A673 (cell line): ENCODE results near the gene TBC1D22A.

Experiments used
- CTCF ChIP-seq: fragments of 300-800, 200-600 bp; sonication (generic); conservative IDR thresholded peaks from 2 replicates; pipeline ENCODE4 v1.5.1; 2017; ENCODE audit warnings: low read depth, mild to moderate bottlenecking, antibody characterized with exemption, low read length, moderate library complexity, mixed read lengths
- EZH2 ChIP-seq: fragments of 200-600 bp; sonication (generic); IDR thresholded peaks from 2 replicates; pipeline ENCODE4 v1.6.1; 2017; ENCODE audit warnings: borderline replicate concordance, low read depth, mild to moderate bottlenecking, mixed read lengths, antibody characterized with exemption, low read length; ENCODE audit not compliant: poor library complexity, severe bottlenecking

DNA sequence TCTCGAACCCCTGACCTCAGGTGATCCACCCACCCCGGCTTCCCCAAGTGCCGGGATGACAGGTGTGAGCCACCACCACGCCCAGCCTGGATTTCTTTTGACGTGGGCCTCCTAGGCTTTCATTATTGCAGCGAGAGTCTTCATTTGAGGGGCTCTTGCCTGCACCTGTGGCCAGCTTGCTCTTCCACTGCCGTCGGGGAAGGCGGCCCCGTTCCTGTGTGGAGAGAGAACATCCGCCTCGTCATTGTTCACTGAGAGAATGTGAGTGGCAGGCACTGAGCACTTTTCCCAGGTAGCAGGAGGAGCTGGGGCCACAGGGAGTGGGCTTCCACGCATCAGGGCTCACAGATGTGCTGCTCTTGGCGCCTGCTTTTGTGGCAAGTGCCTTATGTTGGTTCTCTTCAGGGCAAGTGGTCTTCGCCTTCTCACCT, 365.0 kb downstream of the TBC1D22A start:
- no peak for TF ChIP-seq EZH2
- TF ChIP-seq CTCF = no peak
